HepG2 (cell line): ENCODE measurements around the gene GNMT. TPM values are rescaled to one million over a fixed set of nuclear protein-coding genes. Genes with fewer than 3 reads are reported as not detected.

ENCODE experiments used
- CEBPB ChIP-seq: IDR thresholded peaks from 2 replicates; pipeline ENCODE4 v1.6.1; 2011; ENCODE audit warnings: low read depth, low read length, improper control_type of control experiment, borderline replicate concordance
- ESRRA ChIP-seq: sonication (generic); formaldehyde crosslinking; IDR thresholded peaks from 2 replicates; pipeline ENCODE4 v1.5.1; 2020; ENCODE audit warnings: mild to moderate bottlenecking, low read depth, missing genetic modification reagents
- KLF12 ChIP-seq: sonication (generic); formaldehyde crosslinking; IDR thresholded peaks from 2 replicates; pipeline ENCODE4 v1.4.0; 2020; ENCODE audit warnings: missing genetic modification reagents, borderline replicate concordance
- NFKB2 ChIP-seq: sonication (generic); formaldehyde crosslinking; IDR thresholded peaks from 2 replicates; pipeline ENCODE4 v1.4.0; 2020; ENCODE audit warnings: missing genetic modification reagents, borderline replicate concordance
- PRDM10 ChIP-seq: sonication (generic); formaldehyde crosslinking; IDR thresholded peaks from 2 replicates; pipeline ENCODE4 v1.4.0; 2020; ENCODE audit warnings: low read depth, missing genetic modification reagents
- TFE3 ChIP-seq: IDR thresholded peaks from 2 replicates; pipeline ENCODE4 v1.6.1; 2016
- ZFP37 ChIP-seq: sonication (generic); formaldehyde crosslinking; IDR thresholded peaks from 2 replicates; pipeline ENCODE4 v1.4.0; 2020; ENCODE audit warnings: missing genetic modification reagents, borderline replicate concordance
- ZNF142 ChIP-seq: sonication (generic); formaldehyde crosslinking; IDR thresholded peaks from 2 replicates; pipeline ENCODE4 v1.4.0; 2020; ENCODE audit warnings: missing genetic modification reagents
- ZNF276 ChIP-seq: sonication (generic); formaldehyde crosslinking; IDR thresholded peaks from 2 replicates; pipeline ENCODE4 v1.4.0; 2020; ENCODE audit warnings: mild to moderate bottlenecking, low read depth, missing genetic modification reagents
- polyA plus RNA-seq, 8 experiments: library from polyadenylated mRNA; depleted of rRNA in 3 of 8; stranded (reverse) in 7 of 8; unstranded in 1 of 8; fragments of >200 nt; fragmentation: Illumina TruSeq in 4 of 8; extraction: Trizol in 4 of 8; gene quantifications; 2 replicates each; pipeline versions ENCODE4 v1.2.1 to v1.2.3, GENCODE V29; 2011 to 2016; ENCODE audit warnings: low read depth in 4 of 8, missing spikeins in 1 of 8, mixed read lengths in 1 of 8; ENCODE audit not compliant: insufficient read depth in 1 of 8
- total RNA-seq, 5 experiments: library from RNA; depleted of rRNA; stranded (reverse); fragments of >200 nt; fragmentation: Illumina TruSeq; extraction: Trizol; gene quantifications; 2 replicates each; pipeline ENCODE4 v1.2.3, GENCODE V29; 2016; ENCODE audit warnings: low read depth in 1 of 5
- TF ChIP-seq, protein P1 (sequence below): fragments of 450-650 bp; IDR thresholded peaks from 2 replicates; pipeline ENCODE4 v1.6.1; 2017; ENCODE audit warnings: mild to moderate bottlenecking

GNMT gene
- total and polyA plus RNA-seq, 2 of the 13 experiments (the other 11 are each of a cell fraction or from before 2014, with no cell fraction given) = 2.8 to 7.0 TPM

DNA sequence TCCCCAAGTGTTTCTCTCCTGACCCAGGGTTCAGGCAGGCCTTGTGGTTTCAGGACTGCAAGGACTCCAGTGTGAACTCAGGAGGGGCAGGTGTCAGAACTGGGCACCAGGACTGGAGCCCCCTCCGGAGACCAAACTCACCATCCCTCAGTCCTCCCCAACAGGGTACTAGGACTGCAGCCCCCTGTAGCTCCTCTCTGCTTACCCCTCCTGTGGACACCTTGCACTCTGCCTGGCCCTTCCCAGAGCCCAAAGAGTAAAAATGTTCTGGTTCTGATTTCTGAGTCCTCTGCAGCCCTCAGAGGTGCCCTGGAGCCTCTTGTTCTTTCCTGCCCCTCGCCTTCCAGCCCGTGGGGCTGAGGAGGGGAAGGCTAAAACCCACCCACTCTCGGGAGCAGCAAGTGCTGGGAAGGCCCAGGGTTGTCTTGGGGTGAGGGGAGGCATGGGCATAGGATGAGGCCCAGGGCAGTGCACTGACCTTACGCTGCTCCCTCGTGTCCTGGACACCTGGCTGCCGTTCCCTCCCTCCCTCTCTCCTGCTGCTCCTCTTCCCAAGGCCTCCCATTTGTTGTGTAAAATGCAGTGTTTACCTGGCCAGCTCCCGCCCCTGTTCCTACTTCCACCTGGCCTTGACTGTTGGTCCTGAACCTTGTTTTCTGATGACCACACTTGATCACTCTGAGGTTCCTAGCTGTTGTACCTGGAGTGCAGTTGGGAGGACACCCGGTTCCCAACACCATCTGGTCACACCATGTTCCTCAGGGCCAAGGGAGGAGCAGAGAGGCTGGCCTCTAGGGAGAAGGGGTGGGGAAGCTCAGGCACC lies 21.4 kb upstream of the GNMT start (continued):
- 0 out of 2 replicates have a peak, but pooled peaks have one; percentile 2 for TF ChIP-seq ZNF142 (CRISPR knock-in tag)
- TF ChIP-seq PRDM10 (CRISPR knock-in tag) = peak; percentile 72
- TF ChIP-seq NFKB2 (CRISPR knock-in tag) = peak; percentile 41; the same call in 1 of the 2 replicates
- TF ChIP-seq KLF12 (CRISPR knock-in tag) = no peak; the same call in 1 of the 2 replicates
- TF ChIP-seq CEBPB = peak; percentile 32; the same call in 1 of the 2 replicates
- TF ChIP-seq ZNF276 (CRISPR knock-in tag) = peak; percentile 84; the same call in 1 of the 2 replicates
- TF ChIP-seq, protein P1, sequence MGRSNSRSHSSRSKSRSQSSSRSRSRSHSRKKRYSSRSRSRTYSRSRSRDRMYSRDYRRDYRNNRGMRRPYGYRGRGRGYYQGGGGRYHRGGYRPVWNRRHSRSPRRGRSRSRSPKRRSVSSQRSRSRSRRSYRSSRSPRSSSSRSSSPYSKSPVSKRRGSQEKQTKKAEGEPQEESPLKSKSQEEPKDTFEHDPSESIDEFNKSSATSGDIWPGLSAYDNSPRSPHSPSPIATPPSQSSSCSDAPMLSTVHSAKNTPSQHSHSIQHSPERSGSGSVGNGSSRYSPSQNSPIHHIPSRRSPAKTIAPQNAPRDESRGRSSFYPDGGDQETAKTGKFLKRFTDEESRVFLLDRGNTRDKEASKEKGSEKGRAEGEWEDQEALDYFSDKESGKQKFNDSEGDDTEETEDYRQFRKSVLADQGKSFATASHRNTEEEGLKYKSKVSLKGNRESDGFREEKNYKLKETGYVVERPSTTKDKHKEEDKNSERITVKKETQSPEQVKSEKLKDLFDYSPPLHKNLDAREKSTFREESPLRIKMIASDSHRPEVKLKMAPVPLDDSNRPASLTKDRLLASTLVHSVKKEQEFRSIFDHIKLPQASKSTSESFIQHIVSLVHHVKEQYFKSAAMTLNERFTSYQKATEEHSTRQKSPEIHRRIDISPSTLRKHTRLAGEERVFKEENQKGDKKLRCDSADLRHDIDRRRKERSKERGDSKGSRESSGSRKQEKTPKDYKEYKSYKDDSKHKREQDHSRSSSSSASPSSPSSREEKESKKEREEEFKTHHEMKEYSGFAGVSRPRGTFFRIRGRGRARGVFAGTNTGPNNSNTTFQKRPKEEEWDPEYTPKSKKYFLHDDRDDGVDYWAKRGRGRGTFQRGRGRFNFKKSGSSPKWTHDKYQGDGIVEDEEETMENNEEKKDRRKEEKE = no peak
- peak; percentile 35; the same call in 1 of the 2 replicates for TF ChIP-seq ZFP37
- 0 out of 2 replicates have a peak, but pooled peaks have one; percentile 16 for TF ChIP-seq TFE3 (CRISPR knock-in tag)
- peak; percentile 89 for TF ChIP-seq ESRRA
